Measurements from ENCODE around the gene RTN1. TPM values are rescaled to one million over a fixed set of nuclear protein-coding genes. Genes with fewer than 3 reads are reported as not detected.

RTN1 gene
- total RNA-seq, 6 donors from 2014 or later: 6.3 to 15.6 (median 10.7) TPM

- Histone ChIP-seq H3K4me1 (no peaks in the 10 kb centered on the region), H3K36me3 (no peaks in the 10 kb centered on the region), H3K27ac (no peak overlapping the region), H3K27me3 (no peaks in the 10 kb centered on the region), H3K4me3 (no peak overlapping the region), H3K9me3 (no peaks in the 10 kb centered on the region)
- WGBS, 2 donors: 73 to 76% methylated on average over 3 of the region's 3 CpGs
- no peak for TF ChIP-seq EP300 (IDR thresholded peaks at IDR 0.05)
- no peak for DNase-seq
- no peak for ATAC-seq (ENCODE audit: low FRiP score in 2 of 2)
Observed at GRCh38 chr14:59900556-59900955, 30.0 kb upstream of the RTN1 start.

GRCh38 chr14:59897757-59898383 lies 27.3 kb upstream of the RTN1 start:
- Histone ChIP-seq H3K27ac (no peak overlapping the region), H3K36me3 (no peaks in the 10 kb centered on the region), H3K4me1 (no peaks in the 10 kb centered on the region), H3K27me3 (no peaks in the 10 kb centered on the region), H3K9me3 (no peaks in the 10 kb centered on the region), H3K4me3 (no peak overlapping the region)
- DNase-seq: no peak
- TF ChIP-seq POLR2AphosphoS5 (IDR thresholded peaks at IDR 0.05) (no peak), CTCF (IDR thresholded peaks at IDR 0.05) (peak in 5 of 6 experiments; percentile 16 to 48 (median 33))
- WGBS, 2 donors: 31 to 46% methylated on average over 8 of the region's 8 CpGs
- ATAC-seq (ENCODE audit: low FRiP score in 2 of 2): peak in 1 of 2 donors; percentile 59

- no peak overlapping the region for H3K4me3 ChIP-seq
- no peaks in the 10 kb centered on the region for H3K4me1 ChIP-seq
- H3K9me3 ChIP-seq: no peaks in the 10 kb centered on the region
- TF ChIP-seq POLR2AphosphoS5 (IDR thresholded peaks at IDR 0.05) (no peak), EP300 (IDR thresholded peaks at IDR 0.05) (no peak), POLR2A (IDR thresholded peaks at IDR 0.05) (no peak), CTCF (IDR thresholded peaks at IDR 0.05) (no peak)
- no peak overlapping the region for H3K27ac ChIP-seq
- ATAC-seq (ENCODE audit: low FRiP score in 2 of 2) (no peak), DNase-seq (no peak)
- H3K27me3 ChIP-seq: no peaks in the 10 kb centered on the region
- H3K36me3 ChIP-seq: no peaks in the 10 kb centered on the region
- 44 to 54% methylated on average over 1 of the region's 1 CpG for WGBS, 2 donors
Observed at GRCh38 chr14:59895721-59896120, 25.1 kb upstream of the RTN1 start.

- Histone ChIP-seq H3K9me3 (no peaks in the 10 kb centered on the region), H3K4me1 (no peaks in the 10 kb centered on the region), H3K27ac (no peak overlapping the region), H3K27me3 (no peaks in the 10 kb centered on the region), H3K36me3 (no peaks in the 10 kb centered on the region), H3K4me3 (no peak overlapping the region)
- no peak for TF ChIP-seq POLR2A (IDR thresholded peaks at IDR 0.05)
- TF ChIP-seq EP300 (IDR thresholded peaks at IDR 0.05): no peak
- TF ChIP-seq CTCF (IDR thresholded peaks at IDR 0.05): no peak
- TF ChIP-seq POLR2AphosphoS5 (IDR thresholded peaks at IDR 0.05): no peak
- no peak for DNase-seq
- WGBS, 2 donors: 54 to 64% methylated on average over 2 of the region's 2 CpGs
- ATAC-seq (ENCODE audit: low FRiP score in 2 of 2): no peak
Observed at GRCh38 chr14:59890676-59891075, 20.1 kb upstream of the RTN1 start.

GRCh38 chr14:59882957-59883356 lies 12.4 kb upstream of the RTN1 start:
- Histone ChIP-seq H3K36me3 (no peaks in the 10 kb centered on the region), H3K27ac (no peak overlapping the region), H3K27me3 (no peaks in the 10 kb centered on the region), H3K4me1 (no peaks in the 10 kb centered on the region), H3K9me3 (peaks cover 0 to 3% (median 0%) of the 10 kb centered on the region in 4 donors), H3K4me3 (no peak overlapping the region)
- DNase-seq: no peak
- ATAC-seq (ENCODE audit: low FRiP score in 2 of 2): no peak
- TF ChIP-seq CTCF (IDR thresholded peaks at IDR 0.05) (no peak), POLR2A (IDR thresholded peaks at IDR 0.05) (no peak), POLR2AphosphoS5 (IDR thresholded peaks at IDR 0.05) (no peak), EP300 (IDR thresholded peaks at IDR 0.05) (no peak)
- 36 to 58% methylated on average over 1 of the region's 1 CpG for WGBS, 2 donors

All from upper lobe of left lung (tissue), 6 donors.